GM19035 (cell line): ENCODE data around the gene MYH13.

ENCODE experiments used
- ATAC-seq: cut with Tn5 transposase; IDR thresholded peaks from one replicate; pipeline ENCODE4 v1.9.1; 2021; ENCODE audit not compliant: unreplicated experiment

The MYH13 gene

GRCh38 chr17:10372906-10373305, at the start of gene MYH13:
Gene MYH13 (minus strand): TSS chr17:10373006. CDS start chr17:10364530, 8,476 bp downstream.
- no peak for ATAC-seq

GRCh38 chr17:10421900-10422542, 49.2 kb upstream of the MYH13 start, which contains the start of gene MYH8:
Gene MYH8 (minus strand): TSS chr17:10421950. CDS start chr17:10420227, 1,723 bp downstream.
- no peak for ATAC-seq

GRCh38 chr17:10421211-10421610, 48.4 kb upstream of the MYH13 start:
- no peak for ATAC-seq

GRCh38 chr17:10420811-10421210, 48.0 kb upstream of the MYH13 start:
- no peak for ATAC-seq

- ATAC-seq, result no peak
These were observed 44.6 kb upstream of the MYH13 start for GRCh38 chr17:10417431-10417830.

- no peak for ATAC-seq
These were observed 42.4 kb upstream of the MYH13 start for GRCh38 chr17:10415161-10415560.

GRCh38 chr17:10403589-10403988, 30.8 kb upstream of the MYH13 start:
- ATAC-seq, result no peak

GRCh38 chr17:10398352-10398751, 25.5 kb upstream of the MYH13 start:
- no peak for ATAC-seq

- no peak for ATAC-seq
These were observed 23.8 kb upstream of the MYH13 start for GRCh38 chr17:10396524-10397163.

- no peak for ATAC-seq
These were observed 21.5 kb upstream of the MYH13 start for GRCh38 chr17:10394201-10394887.

- ATAC-seq, result no peak
These were observed 20.1 kb upstream of the MYH13 start for GRCh38 chr17:10392880-10393279.

- no peak for ATAC-seq
These were observed 13.1 kb upstream of the MYH13 start for GRCh38 chr17:10385871-10386270.

GRCh38 chr17:10384175-10384574, 11.4 kb upstream of the MYH13 start:
- ATAC-seq, result no peak

- ATAC-seq, result no peak
These were observed 8.0 kb upstream of the MYH13 start for GRCh38 chr17:10380631-10381408.

GRCh38 chr17:10370016-10370608, 2.7 kb downstream of the MYH13 start:
- no peak for ATAC-seq

GRCh38 chr17:10369239-10369638, 3.6 kb downstream of the MYH13 start:
- ATAC-seq, result no peak

- ATAC-seq, result no peak
These were observed 4.2 kb downstream of the MYH13 start for GRCh38 chr17:10368561-10368960.

GRCh38 chr17:10360578-10360977, 12.2 kb downstream of the MYH13 start:
- ATAC-seq, result no peak

GRCh38 chr17:10357768-10358167, 15.0 kb downstream of the MYH13 start:
- ATAC-seq, result no peak

- ATAC-seq, result no peak
These were observed 18.2 kb downstream of the MYH13 start for GRCh38 chr17:10354651-10355050.

- no peak for ATAC-seq
These were observed 19.9 kb downstream of the MYH13 start for GRCh38 chr17:10352893-10353292.
